SK-N-MC (cell line): ENCODE data around the gene PAEP.
"Not testable (repeated sequence)": the region's sequence is repeated elsewhere in the genome, so short reads cannot be mapped to it uniquely, and the experiment has no call there.

Source experiments
- DNase-seq: peaks from one replicate; pipeline ENCODE4 v3.0.0-alpha.2; 2011; ENCODE audit warnings: low read depth, low spot score
- H3K27ac ChIP-seq: fragments of 200-600 bp; sonication (generic); 2 replicates; pipeline ENCODE4 v1.5.1; 2016; ENCODE audit warnings: mixed run types
- H3K36me3 ChIP-seq: fragments of 200-600 bp; sonication (generic); 2 replicates; pipeline ENCODE4 v1.6.1; 2017; ENCODE audit warnings: antibody characterized with exemption, low read length, mixed read lengths; ENCODE audit not compliant: insufficient read depth
- H3K4me3 ChIP-seq: fragments of 200-600 bp; sonication (generic); 2 replicates; pipeline ENCODE4 v1.5.1; 2016
- H3K9ac ChIP-seq: fragments of 200-600 bp; sonication (generic); 2 replicates; pipeline ENCODE4 v1.8.0; 2017; ENCODE audit warnings: mixed run types, mixed read lengths; ENCODE audit not compliant: insufficient read length
- H3K9me3 ChIP-seq: fragments of 200-600 bp; sonication (generic); 2 replicates; pipeline ENCODE4 v1.6.1; 2017; ENCODE audit warnings: low read depth, mild to moderate bottlenecking, antibody characterized with exemption, low read length, moderate library complexity, mixed read lengths
- EZH2 ChIP-seq: fragments of 200-600 bp; sonication (generic); IDR thresholded peaks from one replicate; pipeline ENCODE4 v1.6.1; 2017; ENCODE audit warnings: antibody characterized with exemption
- FOXP2 ChIP-seq: optimal IDR thresholded peaks from 2 replicates; pipeline ENCODE3; 2011; ENCODE audit warnings: mild to moderate bottlenecking, moderate library complexity; ENCODE audit not compliant: insufficient read depth; ENCODE audit errors: extremely low read length, control extremely low read depth
- POLR2AphosphoS5 ChIP-seq: IDR thresholded peaks from 2 replicates; pipeline ENCODE4 v1.6.1; 2012; ENCODE audit warnings: mild to moderate bottlenecking, low read depth, low read length, borderline replicate concordance

Gene PAEP

GRCh38 chr9:135531096-135531495 is 30.5 kb upstream of the PAEP start:
- no peak for TF ChIP-seq POLR2AphosphoS5
- TF ChIP-seq FOXP2 = no peak
- TF ChIP-seq EZH2 = no peak
- no peak for DNase-seq
- H3K27ac ChIP-seq = no peak overlapping the region
- H3K9me3 ChIP-seq = no peaks in the 10 kb centered on the region
- no peak overlapping the region for H3K4me3 ChIP-seq
- H3K36me3 ChIP-seq = no peaks in the 10 kb centered on the region
- H3K9ac ChIP-seq = no peak overlapping the region

DNA sequence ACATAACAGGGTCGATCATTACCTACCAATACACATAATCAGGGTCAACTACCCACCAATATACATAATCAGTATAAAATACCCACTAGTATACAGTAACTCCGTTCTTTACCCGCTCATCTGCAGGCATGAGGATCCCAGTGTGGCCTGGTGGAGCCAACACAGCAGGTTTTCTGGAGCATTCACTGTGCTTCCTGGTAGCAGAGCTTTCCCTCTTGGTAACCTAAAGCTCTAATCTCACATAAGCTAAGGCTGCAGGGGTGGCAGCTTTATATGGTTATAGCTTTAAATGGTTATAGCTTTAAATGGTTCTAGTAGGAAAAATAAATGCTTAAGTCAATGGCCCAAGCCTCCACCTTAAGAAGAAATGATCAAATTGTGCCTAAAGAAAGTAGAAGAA is 28.4 kb upstream of the PAEP start:
- no peak for TF ChIP-seq POLR2AphosphoS5
- no peak for TF ChIP-seq FOXP2
- TF ChIP-seq EZH2 = no peak
- H3K9me3 ChIP-seq = no peaks in the 10 kb centered on the region
- H3K36me3 ChIP-seq = no peaks in the 10 kb centered on the region
- no peak overlapping the region for H3K4me3 ChIP-seq
- DNase-seq = no peak
- H3K27ac ChIP-seq = no peak overlapping the region
- H3K9ac ChIP-seq = no peak overlapping the region

- no peak overlapping the region for H3K27ac ChIP-seq
- no peaks in the 10 kb centered on the region for H3K9me3 ChIP-seq
- TF ChIP-seq EZH2 (no peak), FOXP2 (no peak), POLR2AphosphoS5 (no peak)
- H3K4me3 ChIP-seq = no peak overlapping the region
- no peak overlapping the region for H3K9ac ChIP-seq
- H3K36me3 ChIP-seq = no peaks in the 10 kb centered on the region
- DNase-seq = no peak
Measured at GRCh38 chr9:135533674-135534073, 27.9 kb upstream of the PAEP start.

DNA sequence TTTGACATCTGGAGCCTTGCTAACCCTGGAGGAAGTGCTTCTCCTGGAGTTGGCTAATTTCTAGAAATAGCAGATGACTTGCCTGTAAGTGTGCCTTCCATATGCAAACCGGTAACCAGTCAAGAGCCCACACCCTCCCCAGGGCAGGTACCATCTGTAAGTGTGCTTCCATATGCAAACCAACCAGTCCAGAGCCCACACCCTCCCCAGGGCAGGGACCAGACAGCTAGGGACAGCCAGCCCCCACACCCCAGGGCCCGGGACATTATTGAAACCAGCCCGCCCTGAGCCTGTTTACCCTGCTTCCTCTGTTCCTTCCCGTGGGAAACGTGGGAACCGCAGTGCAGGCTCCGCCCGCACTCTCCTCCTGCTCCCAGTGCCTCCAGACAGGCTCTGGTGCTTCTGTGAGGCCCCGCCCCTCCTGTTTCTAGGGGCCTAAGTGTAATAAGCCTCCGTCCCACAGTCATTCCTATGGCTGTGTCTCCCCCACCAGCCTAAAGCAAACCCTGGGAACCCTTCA is 27.3 kb upstream of the PAEP start:
- H3K4me3 ChIP-seq, H3K27ac ChIP-seq, H3K9ac ChIP-seq, H3K36me3 ChIP-seq, DNase-seq, H3K9me3 ChIP-seq: not testable (repeated sequence)

GRCh38 chr9:135534826-135535225 is 26.7 kb upstream of the PAEP start:
- H3K9me3 ChIP-seq, DNase-seq, H3K36me3 ChIP-seq, H3K9ac ChIP-seq, H3K4me3 ChIP-seq, H3K27ac ChIP-seq: not testable (repeated sequence)

GRCh38 chr9:135535631-135536030 is 25.9 kb upstream of the PAEP start:
- H3K4me3 ChIP-seq, H3K36me3 ChIP-seq, H3K27ac ChIP-seq, H3K9ac ChIP-seq, H3K9me3 ChIP-seq, DNase-seq: not testable (repeated sequence)

- Histone ChIP-seq H3K9ac (no peak overlapping the region), H3K27ac (no peak overlapping the region), H3K4me3 (no peak overlapping the region), H3K36me3 (no peaks in the 10 kb centered on the region), H3K9me3 (no peaks in the 10 kb centered on the region)
- DNase-seq = no peak
- TF ChIP-seq FOXP2 = no peak
- TF ChIP-seq EZH2 = no peak
- TF ChIP-seq POLR2AphosphoS5 = no peak
Measured at GRCh38 chr9:135536216-135536615, 25.3 kb upstream of the PAEP start.

DNA sequence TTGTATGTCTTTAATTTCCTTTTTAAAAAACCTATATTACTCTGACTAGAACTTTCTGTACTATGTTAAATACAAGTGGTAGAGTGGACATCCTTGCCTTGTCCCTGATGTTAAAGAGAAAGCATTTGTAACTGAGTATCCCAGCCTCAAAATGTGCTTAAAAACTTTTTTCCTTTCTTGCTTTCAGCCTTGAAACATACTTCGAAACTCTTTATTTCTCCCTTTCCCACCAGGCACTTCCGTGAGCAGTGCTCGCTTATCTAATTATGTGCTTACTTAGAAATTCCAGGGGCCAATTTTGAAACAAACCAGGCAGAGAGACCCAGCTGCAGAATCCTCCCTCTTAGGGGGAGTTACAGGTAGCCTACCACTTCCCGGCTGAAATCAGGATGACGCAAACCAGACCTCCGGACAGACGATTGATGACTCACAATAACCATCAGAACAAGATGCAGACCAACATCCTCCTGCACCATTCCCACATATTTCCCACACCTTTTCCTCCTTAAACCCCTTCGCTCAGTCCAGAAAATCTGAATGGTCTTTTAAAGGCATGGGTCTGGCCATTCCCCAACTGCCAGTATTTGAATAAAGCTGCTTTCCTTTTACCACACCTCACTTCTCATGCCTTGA is 18.2 kb upstream of the PAEP start:
- not testable (repeated sequence) for H3K36me3 ChIP-seq, H3K4me3 ChIP-seq, H3K27ac ChIP-seq, H3K9ac ChIP-seq, DNase-seq, H3K9me3 ChIP-seq

- DNase-seq = no peak
- Histone ChIP-seq H3K27ac (no peak overlapping the region), H3K9me3 (no peaks in the 10 kb centered on the region), H3K4me3 (no peak overlapping the region), H3K36me3 (no peaks in the 10 kb centered on the region), H3K9ac (no peak overlapping the region)
- TF ChIP-seq FOXP2 = no peak
- TF ChIP-seq EZH2 = no peak
- TF ChIP-seq POLR2AphosphoS5 = no peak
Measured at GRCh38 chr9:135544981-135545635, 16.4 kb upstream of the PAEP start.

- not testable (repeated sequence) for H3K36me3 ChIP-seq, H3K4me3 ChIP-seq, H3K9ac ChIP-seq, DNase-seq, H3K27ac ChIP-seq, H3K9me3 ChIP-seq
Measured at GRCh38 chr9:135545646-135546176, 15.8 kb upstream of the PAEP start, which contains the start of gene OBP2A. Gene OBP2A (plus strand): TSS chr9:135546126. CDS start chr9:135546181, 55 bp downstream.

DNA sequence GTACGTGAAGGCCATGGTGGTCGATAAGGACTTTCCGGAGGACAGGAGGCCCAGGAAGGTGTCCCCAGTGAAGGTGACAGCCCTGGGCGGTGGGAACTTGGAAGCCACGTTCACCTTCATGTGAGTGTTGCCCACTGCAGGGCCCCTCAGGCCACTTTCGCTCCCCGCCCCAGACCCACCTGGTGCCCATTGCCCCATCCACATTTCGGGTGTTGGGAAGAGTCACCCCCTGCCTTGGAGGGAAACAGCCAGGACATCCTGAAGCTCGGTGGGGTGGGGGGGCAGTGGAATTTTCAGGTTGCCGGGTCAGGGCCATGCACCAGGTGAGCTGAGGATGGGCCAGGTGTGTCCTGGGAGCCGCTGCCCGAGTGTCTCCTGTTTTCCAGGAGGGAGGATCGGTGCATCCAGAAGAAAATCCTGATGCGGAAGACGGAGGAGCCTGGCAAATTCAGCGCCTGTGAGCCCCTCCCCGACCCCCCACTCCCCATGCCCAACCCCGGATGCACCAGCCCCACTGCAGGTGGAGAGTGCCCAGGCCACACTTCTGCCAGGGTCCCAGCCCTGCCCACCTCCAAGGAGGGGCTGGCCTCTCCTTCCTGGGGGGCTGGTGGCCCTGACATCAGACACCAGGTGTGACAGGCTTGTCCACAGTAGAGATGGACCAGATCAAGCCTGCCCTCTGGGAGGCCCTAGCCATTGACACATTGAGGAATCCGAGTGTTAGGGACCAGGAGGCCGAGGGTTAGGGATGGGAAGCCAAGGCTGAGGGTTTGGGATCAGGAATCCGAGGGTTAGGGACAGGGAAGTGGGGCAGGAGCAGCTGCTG is 14.6 kb upstream of the PAEP start:
- not testable (repeated sequence) for H3K4me3 ChIP-seq, H3K9ac ChIP-seq, H3K27ac ChIP-seq, DNase-seq, H3K9me3 ChIP-seq, H3K36me3 ChIP-seq
